Left renal cortex interstitium (tissue), 4 donors: Measurements from ENCODE around the gene AHCYL2. TPM values are rescaled to one million over a fixed set of nuclear protein-coding genes. Genes with fewer than 3 reads are reported as not detected.
"Not testable (repeated sequence)": the region's sequence is repeated elsewhere in the genome, so short reads cannot be mapped to it uniquely, and the experiment has no call there.

ENCODE experiments used
- DNase-seq, 4 donors: peaks; one replicate each; pipeline ENCODE4 v3.0.0-alpha.2; 2013; ENCODE audit warnings: low read depth in 4 of 4, low spot score in 2 of 4, missing footprints in 1 of 4
- polyA plus RNA-seq, 4 donors: library from polyadenylated mRNA; unstranded; fragments of 120-200 nt; gene quantifications; one replicate each; pipeline ENCODE4 v1.2.1, GENCODE V29; 2013; ENCODE audit not compliant: insufficient read length in 4 of 4

Gene AHCYL2
- polyA plus RNA-seq, 4 donors = 24.6 to 33.1 (median 28.2) TPM

GRCh38 chr7:129405527-129405926, 180.7 kb downstream of the AHCYL2 start:
- DNase-seq = no peak

GRCh38 chr7:129410238-129410637, 185.4 kb downstream of the AHCYL2 start:
- not testable (repeated sequence) for DNase-seq

- no peak for DNase-seq
Measured at GRCh38 chr7:129412501-129412900, 187.7 kb downstream of the AHCYL2 start.

GRCh38 chr7:129417073-129417472, 192.2 kb downstream of the AHCYL2 start:
- DNase-seq = no peak

- DNase-seq = no peak
Measured at GRCh38 chr7:129421717-129422250, 197.0 kb downstream of the AHCYL2 start.

GRCh38 chr7:129422727-129423126, 197.9 kb downstream of the AHCYL2 start:
- no peak for DNase-seq

- no peak for DNase-seq
Measured at GRCh38 chr7:129423700-129424410, 199.0 kb downstream of the AHCYL2 start.

GRCh38 chr7:129426482-129426881, 201.7 kb downstream of the AHCYL2 start:
- no peak for DNase-seq

GRCh38 chr7:129427526-129428045, 202.8 kb downstream of the AHCYL2 start:
- no peak for DNase-seq

GRCh38 chr7:129431911-129432643, 207.2 kb downstream of the AHCYL2 start:
- DNase-seq = no peak

GRCh38 chr7:129433847-129434674, 209.2 kb downstream of the AHCYL2 start, which contains the start of gene STRIP2:
STRIP2 (plus strand) TSS chr7:129434432; CDS start chr7:129434473, 41 bp downstream.
- DNase-seq = peak; percentile 58 to 83 (median 72)

- DNase-seq = peak; percentile 7 to 13 (median 10)
Measured at GRCh38 chr7:129434675-129435318, 210.0 kb downstream of the AHCYL2 start.

- DNase-seq = no peak
Measured at GRCh38 chr7:129435414-129435829, 210.6 kb downstream of the AHCYL2 start.

- no peak for DNase-seq
Measured at GRCh38 chr7:129436335-129436923, 211.6 kb downstream of the AHCYL2 start.

- DNase-seq = no peak
Measured at GRCh38 chr7:129437190-129437589, 212.4 kb downstream of the AHCYL2 start.

GRCh38 chr7:129438281-129438838, 213.5 kb downstream of the AHCYL2 start:
- no peak for DNase-seq

- peak in 1 of 4 donors; percentile 2 for DNase-seq
Measured at GRCh38 chr7:129438839-129439651, 214.2 kb downstream of the AHCYL2 start.

GRCh38 chr7:129439963-129440625, 215.3 kb downstream of the AHCYL2 start:
- no peak for DNase-seq
